MG63 (cell line): Measurements from ENCODE around the gene ABCD1. TPM values are rescaled to one million over a fixed set of nuclear protein-coding genes. Genes with fewer than 3 reads are reported as not detected.
"Not testable (repeated sequence)": the region's sequence is repeated elsewhere in the genome, so short reads cannot be mapped to it uniquely, and the experiment has no call there.

ENCODE experiments used
- DNase-seq: peaks from one replicate; pipeline ENCODE4 v3.0.0-alpha.2; 2020
- H3K27me3 ChIP-seq: fragments of 250-450 bp; sonication (Bioruptor Pico); 2 replicates; pipeline ENCODE4 v1.5.1; 2020; ENCODE audit warnings: mild to moderate bottlenecking, moderate library complexity
- H3K36me3 ChIP-seq: fragments of 250-450 bp; sonication (Bioruptor Pico); 2 replicates; pipeline ENCODE4 v1.5.1; 2020; ENCODE audit warnings: mild to moderate bottlenecking, moderate library complexity
- H3K4me3 ChIP-seq: fragments of 250-450 bp; sonication (Bioruptor Pico); 2 replicates; pipeline ENCODE4 v1.5.1; 2020; ENCODE audit warnings: mild to moderate bottlenecking, moderate library complexity
- H3K9me3 ChIP-seq: fragments of 250-450 bp; sonication (Bioruptor Pico); 2 replicates; pipeline ENCODE4 v1.5.1; 2020; ENCODE audit warnings: mild to moderate bottlenecking, moderate library complexity
- total RNA-seq: library from RNA; depleted of rRNA; stranded (reverse); fragments of >200 nt; shearing (Covaris generic); gene quantifications from 2 replicates; pipeline ENCODE4 v1.2.3, GENCODE V29; 2014; ENCODE audit warnings: low replicate concordance

ABCD1 gene
- total RNA-seq, 1 experiment from 2014 or later = 28.8 TPM

- H3K27me3 ChIP-seq = no peaks in the 10 kb centered on the region
- DNase-seq = no peak
- H3K4me3 ChIP-seq = no peak overlapping the region
- no peaks in the 10 kb centered on the region; the same call in 1 of the 2 replicates for H3K36me3 ChIP-seq
- H3K9me3 ChIP-seq = no peaks in the 10 kb centered on the region
These were observed 21.7 kb upstream of the ABCD1 start for GRCh38 chrX:153703036-153703370.

DNA sequence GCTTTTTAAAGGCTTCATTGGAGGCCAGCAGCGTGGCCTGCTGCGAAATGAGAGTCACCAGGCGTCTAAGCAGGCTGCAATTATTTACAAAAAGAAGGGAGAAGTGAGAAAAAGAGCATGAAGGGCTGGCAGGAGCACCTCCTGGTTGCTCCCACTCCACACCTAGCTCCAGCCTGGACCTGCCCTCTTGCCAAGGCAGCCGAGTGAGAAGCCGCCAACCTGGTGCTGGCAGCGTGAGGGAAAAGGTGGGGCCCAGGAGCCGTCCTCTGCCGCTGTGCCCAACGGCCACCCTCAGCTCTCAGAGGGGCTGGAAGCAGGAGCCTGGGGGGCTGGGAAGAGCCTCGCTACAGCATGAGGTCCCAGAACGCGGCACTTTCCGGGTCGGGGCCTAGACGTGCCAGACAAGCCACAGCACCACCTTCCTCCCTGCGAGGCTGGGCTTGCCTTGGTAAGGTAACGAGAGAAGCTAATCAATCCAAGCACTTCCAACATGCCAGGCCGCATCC, 20.6 kb upstream of the ABCD1 start:
- Histone ChIP-seq H3K36me3 (no peaks in the 10 kb centered on the region; the same call in 1 of the 2 replicates), H3K27me3 (no peaks in the 10 kb centered on the region), H3K9me3 (no peaks in the 10 kb centered on the region), H3K4me3 (no peak overlapping the region)
- DNase-seq = no peak

DNA sequence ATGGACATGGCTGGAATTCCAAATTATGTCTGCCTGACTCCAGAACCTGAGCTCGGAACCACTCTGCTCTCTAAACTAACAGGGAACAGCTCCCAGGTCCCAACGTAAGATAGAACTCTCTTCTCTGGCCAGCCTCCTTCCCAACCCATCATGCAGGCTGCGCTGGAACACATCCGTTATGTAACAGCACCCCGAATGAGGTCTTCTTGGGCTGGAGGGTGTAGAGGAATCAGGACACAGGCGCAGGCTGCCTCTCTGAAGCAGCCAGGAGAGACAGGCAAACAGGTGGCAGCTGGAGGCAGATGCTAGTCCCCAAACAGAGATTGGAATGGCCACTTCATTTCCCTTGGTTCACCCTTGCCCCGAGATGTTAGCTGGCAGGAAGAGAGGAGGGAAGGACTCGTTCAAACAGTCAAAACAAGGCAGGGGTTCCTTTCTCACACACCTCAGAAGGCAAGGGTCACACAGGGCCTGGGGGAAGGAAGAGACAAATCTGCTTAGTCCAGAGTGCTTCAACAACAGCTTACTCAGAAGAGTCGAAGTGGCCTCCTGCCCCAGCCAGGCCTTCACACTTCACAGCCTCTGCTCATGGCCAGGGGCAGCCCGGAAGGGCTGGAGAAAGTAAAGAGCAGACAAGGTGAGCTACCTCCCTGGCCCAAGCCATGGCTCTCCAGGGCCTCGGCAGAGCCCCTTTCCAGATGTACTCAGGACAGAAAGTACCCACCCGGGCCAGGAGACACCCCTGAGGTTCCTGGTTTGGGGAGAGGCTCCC, 19.8 kb upstream of the ABCD1 start:
- DNase-seq, H3K36me3 ChIP-seq, H3K9me3 ChIP-seq, H3K4me3 ChIP-seq, H3K27me3 ChIP-seq: not testable (repeated sequence)

GRCh38 chrX:153705403-153706060, 19.1 kb upstream of the ABCD1 start:
- not testable (repeated sequence) for H3K9me3 ChIP-seq, H3K4me3 ChIP-seq, H3K27me3 ChIP-seq, H3K36me3 ChIP-seq, DNase-seq

DNA sequence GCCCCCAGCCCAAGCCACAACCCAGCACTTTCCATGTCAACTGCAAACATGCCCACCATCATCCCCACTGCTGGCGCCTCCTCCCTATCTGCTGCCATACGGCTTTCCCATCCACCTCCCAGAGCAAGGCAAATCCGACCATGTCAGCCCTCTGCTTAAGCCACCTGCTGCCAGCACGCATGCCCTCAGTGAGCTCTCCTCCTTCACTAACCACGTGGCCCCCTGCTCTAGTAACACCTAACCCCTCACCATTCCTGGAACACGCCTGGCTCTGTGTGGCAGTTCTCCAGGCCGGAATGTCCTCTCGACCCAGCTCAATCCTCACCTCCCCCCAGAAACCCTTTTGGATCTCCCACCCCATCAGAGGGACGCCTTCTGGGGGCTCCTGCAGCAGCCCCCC, 17.9 kb upstream of the ABCD1 start:
- Histone ChIP-seq H3K9me3 (no peaks in the 10 kb centered on the region), H3K27me3 (no peaks in the 10 kb centered on the region), H3K4me3 (no peak overlapping the region), H3K36me3 (no peaks in the 10 kb centered on the region; the same call in 1 of the 2 replicates)
- DNase-seq = no peak

- DNase-seq = no peak
- no peak overlapping the region for H3K4me3 ChIP-seq
- H3K9me3 ChIP-seq = no peaks in the 10 kb centered on the region
- H3K36me3 ChIP-seq = no peaks in the 10 kb centered on the region; the same call in 1 of the 2 replicates
- no peaks in the 10 kb centered on the region for H3K27me3 ChIP-seq
These were observed 17.2 kb upstream of the ABCD1 start for GRCh38 chrX:153707406-153707805.

- peak; percentile 65 for DNase-seq
- H3K4me3 ChIP-seq = no peak overlapping the region
- no peaks in the 10 kb centered on the region; the same call in 1 of the 2 replicates for H3K36me3 ChIP-seq
- H3K27me3 ChIP-seq = no peaks in the 10 kb centered on the region
- no peaks in the 10 kb centered on the region for H3K9me3 ChIP-seq
These were observed 16.2 kb upstream of the ABCD1 start for GRCh38 chrX:153708415-153708814.

DNA sequence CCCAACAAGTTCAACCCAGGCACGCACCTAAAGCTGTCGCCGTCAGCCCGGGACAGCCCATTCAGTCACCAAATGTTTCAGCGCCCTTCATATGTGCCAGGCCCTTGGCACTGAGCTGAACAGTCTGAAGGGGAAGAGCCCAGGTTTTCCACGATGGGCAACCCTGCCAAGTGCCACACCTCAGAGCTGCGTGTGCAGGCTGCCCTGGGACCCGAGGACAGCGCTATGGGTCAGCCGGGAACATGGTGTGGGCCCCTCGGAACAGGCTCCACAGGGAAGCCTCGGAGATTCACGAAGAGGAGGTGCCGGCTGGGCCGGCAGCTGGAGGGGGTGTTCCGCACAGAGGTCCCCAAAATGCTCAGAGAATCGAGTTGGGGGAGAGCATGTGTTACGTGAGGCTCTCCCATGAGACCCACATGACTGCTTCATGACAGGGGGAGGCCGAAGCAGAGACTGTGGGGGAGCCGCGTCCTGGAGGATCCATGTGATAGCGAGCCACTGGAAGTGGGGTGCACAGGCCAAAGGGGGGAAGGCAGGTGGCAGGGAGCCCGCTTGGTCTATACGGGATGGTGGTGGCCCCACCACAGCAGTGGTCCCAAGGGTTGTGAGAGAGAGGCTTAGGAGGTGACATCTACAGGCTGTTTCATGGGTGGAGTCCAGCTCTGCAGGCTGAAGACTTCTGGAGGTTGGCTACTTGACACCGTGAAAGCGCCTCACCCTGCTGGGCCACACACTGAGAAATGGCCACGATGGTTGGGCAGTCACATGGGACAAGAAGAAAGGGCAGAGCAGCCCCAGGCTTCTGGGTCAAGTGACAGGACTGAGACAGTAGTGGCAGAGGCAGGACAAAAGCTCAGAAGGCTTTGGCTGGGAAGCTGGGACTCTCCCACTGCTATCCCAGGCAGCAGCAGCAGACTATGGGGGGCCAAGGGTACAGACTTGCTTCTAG, 14.7 kb upstream of the ABCD1 start:
- no peaks in the 10 kb centered on the region for H3K27me3 ChIP-seq
- no peak overlapping the region for H3K4me3 ChIP-seq
- H3K36me3 ChIP-seq = peaks cover 7% of the 10 kb centered on the region
- DNase-seq = no peak
- no peaks in the 10 kb centered on the region for H3K9me3 ChIP-seq

DNA sequence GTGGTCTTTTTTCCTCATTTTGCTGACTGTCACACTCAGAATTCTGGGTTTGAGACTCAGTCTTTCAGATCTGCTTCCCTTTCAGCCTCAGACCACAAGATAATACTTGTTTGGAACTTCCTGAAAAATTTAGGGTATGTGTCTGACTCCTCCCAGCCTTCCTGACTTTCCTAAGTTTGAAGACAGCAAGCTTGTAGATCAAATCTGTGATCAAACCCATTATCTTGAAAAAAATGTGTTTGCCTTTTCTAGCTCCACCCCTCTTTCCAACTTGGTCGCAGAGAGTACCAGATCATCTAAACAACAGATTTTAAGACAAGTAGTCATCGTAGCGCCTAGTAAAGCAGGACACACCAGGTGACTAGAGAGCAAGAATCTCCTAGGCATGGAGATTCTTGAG, 10.4 kb upstream of the ABCD1 start:
- no peaks in the 10 kb centered on the region for H3K9me3 ChIP-seq
- no peak for DNase-seq
- H3K4me3 ChIP-seq = no peak overlapping the region
- peaks cover 14% of the 10 kb centered on the region for H3K36me3 ChIP-seq
- no peaks in the 10 kb centered on the region for H3K27me3 ChIP-seq

- H3K36me3 ChIP-seq = peaks cover 27% of the 10 kb centered on the region
- no peak for DNase-seq
- no peaks in the 10 kb centered on the region for H3K9me3 ChIP-seq
- no peak overlapping the region for H3K4me3 ChIP-seq
- H3K27me3 ChIP-seq = no peaks in the 10 kb centered on the region
These were observed 7.2 kb upstream of the ABCD1 start for GRCh38 chrX:153717445-153717844.

GRCh38 chrX:153719238-153719637, 5.4 kb upstream of the ABCD1 start:
- no peak for DNase-seq
- no peaks in the 10 kb centered on the region for H3K27me3 ChIP-seq
- peaks cover 31% of the 10 kb centered on the region for H3K36me3 ChIP-seq
- H3K9me3 ChIP-seq = no peaks in the 10 kb centered on the region
- no peak overlapping the region for H3K4me3 ChIP-seq

DNA sequence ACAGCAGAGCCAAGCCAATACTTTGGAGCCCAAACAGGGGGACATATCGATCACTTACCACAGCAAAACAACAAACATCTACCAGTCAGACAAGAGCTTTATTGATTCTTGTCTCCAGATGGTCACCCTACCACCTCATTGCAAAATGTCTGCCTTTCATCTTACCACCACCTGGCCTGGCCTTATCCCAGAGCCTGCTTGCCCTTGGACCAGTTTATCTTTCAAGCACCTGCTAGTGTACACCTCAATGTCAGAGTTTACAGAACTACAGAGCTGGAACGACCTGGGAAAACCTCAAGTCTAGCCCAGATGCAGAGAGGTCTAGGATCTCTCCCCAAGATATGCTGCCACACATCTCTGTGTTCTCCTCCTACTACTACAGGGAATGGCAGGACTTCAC, 5.0 kb upstream of the ABCD1 start:
- Histone ChIP-seq H3K9me3 (no peaks in the 10 kb centered on the region), H3K27me3 (no peaks in the 10 kb centered on the region), H3K36me3 (peaks cover 29% of the 10 kb centered on the region), H3K4me3 (no peak overlapping the region)
- DNase-seq = no peak

DNA sequence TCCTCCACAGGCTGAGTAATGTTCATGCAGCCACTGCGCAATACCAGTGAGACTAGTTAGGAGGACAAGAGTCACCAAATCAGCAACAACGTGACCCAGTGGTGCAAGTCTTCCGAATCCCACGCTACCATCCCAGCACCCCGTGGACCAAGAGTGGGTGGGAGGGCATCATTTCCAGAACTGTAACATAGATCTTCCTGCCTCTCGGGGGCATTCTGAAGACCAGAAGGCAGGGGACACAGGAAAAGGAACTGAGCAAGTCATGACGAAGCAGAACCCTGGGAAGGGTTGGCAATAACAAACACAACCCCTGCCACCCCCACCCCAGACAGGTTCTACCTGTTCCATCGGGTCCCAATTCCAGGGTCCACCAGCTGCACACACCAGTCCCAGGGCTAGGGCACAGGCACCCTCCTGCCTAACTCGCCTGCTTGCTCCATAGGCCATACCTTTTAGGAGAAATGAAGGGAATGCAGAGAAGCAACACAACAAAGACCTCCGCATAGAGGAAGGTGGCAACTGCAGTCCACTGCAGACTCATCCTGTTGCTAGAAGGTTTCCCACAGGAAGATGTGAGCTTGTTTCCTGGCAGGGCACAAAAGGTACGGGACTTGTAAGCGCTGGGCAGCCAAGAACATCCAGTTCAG, 1.8 kb upstream of the ABCD1 start:
- Histone ChIP-seq H3K9me3 (no peaks in the 10 kb centered on the region), H3K36me3 (peaks cover 21% of the 10 kb centered on the region), H3K4me3 (peak overlapping the region; percentile 73), H3K27me3 (no peaks in the 10 kb centered on the region)
- no peak for DNase-seq

- Histone ChIP-seq H3K27me3 (no peaks in the 10 kb centered on the region), H3K4me3 (peak overlapping the region; percentile 73), H3K9me3 (no peaks in the 10 kb centered on the region), H3K36me3 (peaks cover 19% of the 10 kb centered on the region)
- peak; percentile 41 for DNase-seq
These were observed 1.1 kb upstream of the ABCD1 start for GRCh38 chrX:153723351-153724251.

DNA sequence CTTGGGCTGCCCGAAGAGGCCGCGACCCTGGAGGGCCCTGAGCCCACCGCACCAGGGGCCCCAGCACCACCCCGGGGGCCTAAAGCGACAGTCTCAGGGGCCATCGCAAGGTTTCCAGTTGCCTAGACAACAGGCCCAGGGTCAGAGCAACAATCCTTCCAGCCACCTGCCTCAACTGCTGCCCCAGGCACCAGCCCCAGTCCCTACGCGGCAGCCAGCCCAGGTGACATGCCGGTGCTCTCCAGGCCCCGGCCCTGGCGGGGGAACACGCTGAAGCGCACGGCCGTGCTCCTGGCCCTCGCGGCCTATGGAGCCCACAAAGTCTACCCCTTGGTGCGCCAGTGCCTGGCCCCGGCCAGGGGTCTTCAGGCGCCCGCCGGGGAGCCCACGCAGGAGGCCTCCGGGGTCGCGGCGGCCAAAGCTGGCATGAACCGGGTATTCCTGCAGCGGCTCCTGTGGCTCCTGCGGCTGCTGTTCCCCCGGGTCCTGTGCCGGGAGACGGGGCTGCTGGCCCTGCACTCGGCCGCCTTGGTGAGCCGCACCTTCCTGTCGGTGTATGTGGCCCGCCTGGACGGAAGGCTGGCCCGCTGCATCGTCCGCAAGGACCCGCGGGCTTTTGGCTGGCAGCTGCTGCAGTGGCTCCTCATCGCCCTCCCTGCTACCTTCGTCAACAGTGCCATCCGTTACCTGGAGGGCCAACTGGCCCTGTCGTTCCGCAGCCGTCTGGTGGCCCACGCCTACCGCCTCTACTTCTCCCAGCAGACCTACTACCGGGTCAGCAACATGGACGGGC, 579 bp downstream of the ABCD1 start:
- Histone ChIP-seq H3K36me3 (peaks cover 26% of the 10 kb centered on the region), H3K4me3 (peak overlapping the region; percentile 73), H3K27me3 (no peaks in the 10 kb centered on the region), H3K9me3 (no peaks in the 10 kb centered on the region)
- no peak for DNase-seq
